GM18907 (cell line): ENCODE measurements around the gene DDX10.

Experiments
- ATAC-seq: cut with Tn5 transposase; IDR thresholded peaks from one replicate; pipeline ENCODE4 v1.9.1; 2021; ENCODE audit warnings: mild to moderate bottlenecking, moderate library complexity; ENCODE audit not compliant: unreplicated experiment

The DDX10 gene

GRCh38 chr11:108866781-108867180 is 201.9 kb downstream of the DDX10 start:
- no peak for ATAC-seq

DNA sequence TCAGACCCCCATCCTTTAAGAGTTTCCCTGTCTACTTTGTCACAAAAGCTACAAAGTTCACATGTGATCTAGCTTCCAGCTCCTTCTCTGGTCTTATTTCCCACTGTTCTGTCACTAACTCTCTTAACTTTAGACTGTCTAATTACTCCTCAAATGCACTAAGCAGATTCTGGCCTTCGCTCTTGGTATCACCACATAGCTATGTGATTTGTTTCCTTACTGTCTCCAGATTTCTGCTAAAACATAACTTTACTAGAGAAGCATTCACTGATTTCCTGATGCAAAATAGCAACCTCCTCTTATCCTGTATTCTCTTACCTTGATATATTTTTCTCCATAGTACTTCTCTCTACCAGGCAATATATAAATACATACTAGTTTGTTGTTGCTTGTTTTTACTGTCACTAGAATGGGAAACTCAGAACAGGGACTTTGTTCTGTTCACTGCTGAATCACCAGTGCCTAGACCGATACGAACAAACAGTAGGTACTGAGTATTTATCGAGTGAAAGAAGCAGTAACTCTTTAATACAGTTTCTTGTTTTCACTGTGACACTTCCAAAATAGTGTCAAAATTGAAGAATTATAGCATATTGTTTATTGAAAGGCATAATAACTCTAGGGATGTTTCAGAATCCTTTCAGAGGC is 205.6 kb downstream of the DDX10 start:
- ATAC-seq: no peak

GRCh38 chr11:108871152-108871551 is 206.3 kb downstream of the DDX10 start:
- no peak for ATAC-seq

- no peak for ATAC-seq
Observed at GRCh38 chr11:108871867-108872266, 207.0 kb downstream of the DDX10 start.

DNA sequence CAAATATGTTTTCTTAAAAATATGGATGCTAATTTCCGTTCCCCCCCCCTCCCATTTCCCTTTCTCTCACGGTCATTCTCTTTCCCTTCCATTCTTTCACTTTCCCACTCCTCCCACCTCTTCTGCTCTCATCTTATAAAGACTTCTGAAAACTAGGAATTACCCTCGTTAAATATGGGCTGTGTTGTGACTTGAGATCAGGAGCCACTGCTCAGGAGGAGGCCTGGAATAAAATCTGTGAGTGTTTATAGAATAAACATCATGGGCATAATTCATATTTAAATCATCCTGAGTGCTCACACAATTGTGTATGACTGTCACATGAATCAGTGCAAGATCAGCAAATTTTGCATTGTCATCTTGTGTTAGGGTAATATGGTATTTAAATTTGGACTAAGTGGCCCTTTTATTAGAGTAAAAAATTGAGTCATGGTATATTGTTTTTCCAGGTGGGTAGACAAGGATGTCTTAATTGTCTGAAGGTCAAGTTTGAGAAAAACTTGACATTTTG is 208.0 kb downstream of the DDX10 start:
- no peak for ATAC-seq

- ATAC-seq: no peak
Observed at GRCh38 chr11:108873310-108873709, 208.4 kb downstream of the DDX10 start.

- no peak for ATAC-seq
Observed at GRCh38 chr11:108873941-108874340, 209.1 kb downstream of the DDX10 start.

DNA sequence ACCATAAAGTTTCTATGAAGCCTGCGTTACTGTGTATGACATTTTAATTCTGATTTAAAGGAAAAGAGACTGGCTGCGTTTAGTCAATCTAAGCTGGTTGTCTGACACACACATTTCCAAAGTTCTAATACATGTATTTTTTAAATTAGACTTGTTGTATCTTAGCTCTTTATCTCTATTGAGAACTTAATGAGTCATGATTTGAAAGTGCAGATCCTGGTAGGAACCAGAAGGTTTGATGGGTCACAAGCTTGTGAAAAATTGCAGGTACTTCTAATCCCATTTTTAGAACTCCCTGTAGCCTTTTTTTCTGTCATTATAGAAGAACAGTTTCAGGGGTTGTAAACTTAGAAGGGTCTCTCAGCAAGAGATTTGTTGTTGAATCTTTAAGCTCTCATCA is 210.3 kb downstream of the DDX10 start:
- ATAC-seq: no peak

DNA sequence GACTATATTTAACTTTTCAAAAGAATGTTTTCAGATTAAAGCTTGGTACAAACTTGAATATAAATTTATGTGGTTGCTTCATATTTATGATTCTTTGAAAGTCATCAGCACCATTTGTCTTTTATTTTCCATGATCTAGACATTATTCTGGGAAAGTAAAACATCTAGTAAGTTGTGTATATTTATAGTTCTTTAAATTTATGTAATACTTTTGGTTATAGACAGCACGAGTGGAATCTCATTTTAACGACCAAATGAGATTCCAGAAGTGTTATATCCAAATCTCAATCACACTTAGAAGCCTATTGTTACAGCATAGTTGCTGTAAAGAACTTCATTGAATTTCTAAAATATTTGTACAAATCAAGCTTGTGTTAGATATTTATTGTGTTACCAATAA is 212.3 kb downstream of the DDX10 start:
- no peak for ATAC-seq

GRCh38 chr11:108880510-108880909 is 215.6 kb downstream of the DDX10 start:
- no peak for ATAC-seq

GRCh38 chr11:108881131-108881530 is 216.3 kb downstream of the DDX10 start:
- ATAC-seq: no peak

GRCh38 chr11:108882211-108882831 is 217.5 kb downstream of the DDX10 start:
- no peak for ATAC-seq

- no peak for ATAC-seq
Observed at GRCh38 chr11:108886005-108886659, 221.3 kb downstream of the DDX10 start.

DNA sequence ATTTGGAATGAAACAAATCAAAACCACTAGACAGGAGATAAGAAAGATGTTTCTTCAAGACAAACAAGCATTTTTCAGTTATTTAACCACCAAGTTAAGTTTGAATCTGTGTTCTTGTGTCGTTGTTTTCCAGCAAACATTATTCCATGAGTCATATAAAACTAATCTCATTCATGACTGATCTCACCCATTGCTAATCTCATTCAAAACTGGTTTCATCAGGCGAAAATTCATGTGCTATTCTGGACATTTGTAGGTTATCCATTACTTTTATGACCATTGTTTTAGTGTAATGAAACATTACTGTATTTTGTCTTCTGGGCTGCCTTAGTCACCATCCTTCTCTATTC is 221.8 kb downstream of the DDX10 start:
- no peak for ATAC-seq

DNA sequence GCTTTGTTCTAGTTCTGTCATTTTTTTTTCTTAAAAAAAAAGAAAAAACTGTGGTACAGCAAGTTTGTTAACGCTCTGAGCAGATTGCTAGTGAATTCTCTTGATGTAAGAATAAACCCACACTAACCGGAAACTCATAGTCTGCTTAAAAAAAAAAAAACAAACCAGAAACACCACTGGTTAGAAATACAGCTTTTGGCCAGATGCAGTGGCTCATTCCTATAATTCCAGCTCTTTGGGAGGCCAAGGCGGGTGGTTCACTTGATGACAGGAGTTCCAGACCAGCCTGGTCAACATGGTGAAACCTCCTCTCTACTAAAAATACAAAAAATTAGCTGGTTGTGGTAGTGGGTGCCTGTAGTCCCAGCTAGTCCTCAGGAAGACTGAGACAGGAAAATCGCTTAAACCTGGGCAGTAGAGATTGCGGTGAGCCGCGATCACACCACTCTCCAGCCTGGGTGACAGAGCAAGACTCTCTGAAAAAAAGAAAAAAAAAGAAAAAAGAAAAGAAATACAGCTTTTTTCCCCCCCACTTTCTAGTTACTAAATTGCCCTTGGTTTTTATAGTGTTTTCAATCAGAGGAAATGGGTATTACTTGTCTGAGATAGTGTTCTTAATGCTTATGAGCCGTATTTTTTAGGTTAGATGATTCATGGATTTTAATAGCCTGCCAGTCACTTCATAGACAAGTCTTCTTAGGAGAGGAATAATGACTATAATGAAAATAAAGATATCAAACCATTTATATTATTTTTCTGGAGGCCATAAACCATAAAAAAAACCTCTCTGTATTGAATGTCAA is 222.8 kb downstream of the DDX10 start:
- no peak for ATAC-seq

DNA sequence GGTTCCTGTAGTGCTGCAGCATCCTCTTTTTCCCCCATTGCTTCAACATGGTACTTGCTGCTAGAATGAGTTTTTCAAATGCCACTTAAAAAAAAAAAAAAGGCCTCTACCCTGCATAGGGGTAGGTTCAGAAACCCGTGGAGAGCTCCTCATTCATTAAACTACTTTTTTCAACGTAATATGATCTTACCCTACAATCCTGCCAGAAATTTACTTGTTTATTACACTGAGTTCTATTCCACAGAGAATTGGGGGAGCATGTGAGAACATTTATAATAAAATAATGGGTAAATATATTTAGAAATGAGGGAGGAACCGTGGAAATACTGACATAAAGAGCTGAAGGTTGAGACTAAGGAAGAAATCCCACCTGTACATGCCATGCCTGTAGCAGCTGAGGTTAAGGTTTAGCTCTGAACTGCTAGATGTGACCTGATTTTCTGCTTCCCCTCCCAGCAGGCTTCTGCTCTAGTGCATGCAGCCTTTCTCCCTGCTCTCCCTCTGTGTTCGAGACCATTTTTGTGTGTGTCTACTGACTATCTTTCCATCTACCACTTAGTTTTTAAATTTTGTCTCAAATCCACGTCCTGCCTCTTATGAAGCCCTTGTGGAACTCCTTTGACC is 225.7 kb downstream of the DDX10 start:
- no peak for ATAC-seq

GRCh38 chr11:108891143-108891542 is 226.3 kb downstream of the DDX10 start:
- ATAC-seq: no peak

DNA sequence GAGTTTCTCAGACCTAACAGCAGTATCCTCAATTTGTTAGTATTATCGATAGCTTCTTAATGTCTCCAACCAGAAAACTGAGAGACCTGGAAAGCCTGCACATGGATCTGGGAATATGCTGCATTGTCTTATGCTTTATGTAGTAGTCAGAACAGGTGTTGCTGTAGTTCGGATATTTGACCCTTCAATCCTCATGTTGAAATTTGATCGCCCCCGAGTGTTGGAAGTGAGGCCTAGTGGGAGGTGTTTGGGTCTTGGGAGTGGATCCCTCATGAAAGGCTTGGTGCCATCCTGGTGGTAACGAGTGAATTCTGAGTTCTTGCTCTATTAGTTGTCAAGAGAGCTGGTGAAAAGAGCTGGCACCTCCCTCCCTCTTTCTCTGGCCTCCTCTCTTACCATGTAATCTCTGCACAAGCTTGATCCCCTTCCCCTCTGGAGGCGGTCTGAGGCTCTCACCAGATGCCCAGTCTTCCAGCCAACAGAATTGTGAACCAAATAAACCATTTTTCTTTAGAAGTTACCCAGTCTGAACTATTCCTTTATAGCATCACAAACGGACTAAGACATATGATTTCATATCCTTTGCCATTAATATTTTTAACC is 227.1 kb downstream of the DDX10 start:
- ATAC-seq: no peak

- peak; percentile 93 for ATAC-seq
Observed at GRCh38 chr11:108895579-108896480, 231.0 kb downstream of the DDX10 start.

DNA sequence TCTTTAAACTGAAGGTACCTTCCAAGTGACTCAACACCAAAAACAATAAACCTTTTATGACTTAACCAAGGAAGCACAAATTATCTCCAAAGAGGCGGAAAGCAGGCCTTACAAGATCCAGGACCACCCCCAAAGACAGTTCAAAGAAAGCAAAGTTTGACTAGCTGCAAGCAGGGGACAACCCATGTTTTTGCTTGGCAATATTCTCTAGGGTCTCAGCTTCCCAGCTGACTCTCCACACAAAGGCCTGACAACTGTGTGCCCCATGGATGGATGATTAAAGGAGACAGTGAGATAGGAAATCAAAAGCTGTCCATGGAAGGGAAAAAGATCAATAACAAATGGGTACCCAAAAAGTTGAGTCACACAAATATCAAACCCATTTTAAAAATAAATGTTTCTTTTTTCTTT is 232.2 kb downstream of the DDX10 start:
- ATAC-seq: no peak
